Activated gamma-delta T cell (primary cell): ENCODE results near the gene ACSL6.

Source experiments
- DNase-seq: peaks from one replicate; lab custom pipeline; 2025; lab: John Stamatoyannopoulos, UW
- total RNA-seq, 2 donors: gene quantifications; one replicate each; lab custom pipeline; 2026; lab: John Stamatoyannopoulos, UW

Gene ACSL6
- 18.3 to 33.3 reads per million in 2 donors for total RNA-seq

GRCh38 chr5:132011622-132012343, at the start of gene ACSL6:
ACSL6 (minus strand) TSS chr5:132011658; CDS start chr5:132011553, 105 bp downstream.
- peak; percentile 46 for DNase-seq

GRCh38 chr5:132060501-132061161, 49.2 kb upstream of the ACSL6 start, which contains the start of gene IL3:
IL3 (plus strand) TSS chr5:132060655; CDS start chr5:132060707, 52 bp downstream.
- no peak for DNase-seq

GRCh38 chr5:132059696-132060500, 48.4 kb upstream of the ACSL6 start:
- DNase-seq: no peak

- no peak for DNase-seq
Measured at GRCh38 chr5:132059043-132059695, 47.7 kb upstream of the ACSL6 start.

GRCh38 chr5:132058646-132059042, 47.2 kb upstream of the ACSL6 start:
- DNase-seq: no peak

- DNase-seq: no peak
Measured at GRCh38 chr5:132057498-132058255, 46.2 kb upstream of the ACSL6 start.

GRCh38 chr5:132056610-132057497, 45.4 kb upstream of the ACSL6 start:
- no peak for DNase-seq

- DNase-seq: peak; percentile 23
Measured at GRCh38 chr5:132055808-132056609, 44.6 kb upstream of the ACSL6 start.

GRCh38 chr5:132055441-132055807, 44.0 kb upstream of the ACSL6 start:
- no peak for DNase-seq

- DNase-seq: no peak
Measured at GRCh38 chr5:132054697-132055440, 43.4 kb upstream of the ACSL6 start.

GRCh38 chr5:132054031-132054696, 42.7 kb upstream of the ACSL6 start:
- no peak for DNase-seq

GRCh38 chr5:132053483-132053882, 42.0 kb upstream of the ACSL6 start:
- DNase-seq: no peak

- no peak for DNase-seq
Measured at GRCh38 chr5:132052520-132052919, 41.1 kb upstream of the ACSL6 start.

GRCh38 chr5:132050661-132051552, 39.4 kb upstream of the ACSL6 start:
- no peak for DNase-seq

- no peak for DNase-seq
Measured at GRCh38 chr5:132050136-132050535, 38.7 kb upstream of the ACSL6 start.

GRCh38 chr5:132049559-132049958, 38.1 kb upstream of the ACSL6 start:
- DNase-seq: no peak

- no peak for DNase-seq
Measured at GRCh38 chr5:132049093-132049492, 37.6 kb upstream of the ACSL6 start.
